ENCODE measurements around the gene SMYD1. TPM values are rescaled to one million over a fixed set of nuclear protein-coding genes. Genes with fewer than 3 reads are reported as not detected.

SMYD1 gene
- total and polyA plus RNA-seq, 5 donors from 2014 or later = not detected

GRCh38 chr2:88126772-88127637, 59.4 kb downstream of the SMYD1 start:
- Mint-ChIP-seq H3K4me1 (peaks cover 0 to 2% (median 0%) of the 10 kb centered on the region in 4 donors), H3K27me3 (peaks cover 20% of the 10 kb centered on the region), H3K36me3 (no peaks in the 10 kb centered on the region), H3K4me3 (no peak overlapping the region), H3K27ac (no peak overlapping the region), H3K9me3 (peaks cover 0 to 1% (median 0%) of the 10 kb centered on the region in 7 donors)
- Histone ChIP-seq H3K36me3 (ENCODE audit: control insufficient read depth, insufficient read depth, low read length) (no peaks in the 10 kb centered on the region), H3K27ac (ENCODE audit: insufficient read depth, low read length, poor library complexity, severe bottlenecking) (no peak overlapping the region), H3K4me3 (ENCODE audit: low read depth, low read length) (no peak overlapping the region), H3K4me1 (ENCODE audit: control insufficient read depth, insufficient read depth, low read length, poor library complexity, severe bottlenecking) (no peaks in the 10 kb centered on the region), H3K27me3 (ENCODE audit: control insufficient read depth, insufficient read depth, low read length) (no peaks in the 10 kb centered on the region), H3K9me3 (ENCODE audit: control insufficient read depth in 2 of 2, low read length in 2 of 2) (no peaks in the 10 kb centered on the region)
- ATAC-seq (ENCODE audit: low read depth in 2 of 2) (peak in 1 of 2 donors; percentile 7), DNase-seq (no peak)

- no peak overlapping the region for H3K4me3 Mint-ChIP-seq
- ATAC-seq (ENCODE audit: low read depth in 2 of 2) = no peak
Measured at GRCh38 chr2:88127638-88127887, 59.9 kb downstream of the SMYD1 start.

GRCh38 chr2:88127888-88128653, 60.4 kb downstream of the SMYD1 start, which contains the start of gene FABP1:
TSS of gene FABP1 (minus strand) at chr2:88128062. CDS start at chr2:88128017, 45 bp downstream.
- H3K36me3 ChIP-seq (ENCODE audit: control insufficient read depth, insufficient read depth, low read length) = no peaks in the 10 kb centered on the region
- Mint-ChIP-seq H3K27ac (no peak within 1 kb of the TSS), H3K27me3 (peaks cover 22% of the 10 kb centered on the region), H3K9me3 (peaks cover 0 to 1% (median 0%) of the 10 kb centered on the region in 7 donors), H3K4me3 (no peak within 1 kb of the TSS), H3K36me3 (no peaks in the 10 kb centered on the region), H3K4me1 (peaks cover 0 to 2% (median 0%) of the 10 kb centered on the region in 4 donors)
- H3K4me1 ChIP-seq (ENCODE audit: control insufficient read depth, insufficient read depth, low read length, poor library complexity, severe bottlenecking) = no peaks in the 10 kb centered on the region
- H3K27ac ChIP-seq (ENCODE audit: insufficient read depth, low read length, poor library complexity, severe bottlenecking) = no peak within 1 kb of the TSS
- peaks cover 2% of the 10 kb centered on the region for H3K27me3 ChIP-seq (ENCODE audit: control insufficient read depth, insufficient read depth, low read length)
- no peak within 1 kb of the TSS for H3K4me3 ChIP-seq (ENCODE audit: low read depth, low read length)
- DNase-seq (no peak), ATAC-seq (ENCODE audit: low read depth in 2 of 2) (no peak)
- H3K9me3 ChIP-seq (ENCODE audit: control insufficient read depth in 2 of 2, low read length in 2 of 2) = no peaks in the 10 kb centered on the region

More at GRCh38 chr2:88127638-88127887, 59.9 kb downstream of the SMYD1 start:
- H3K27ac Mint-ChIP-seq = no peak overlapping the region
- no peaks in the 10 kb centered on the region for H3K27me3 ChIP-seq (ENCODE audit: control insufficient read depth, insufficient read depth, low read length)
- H3K36me3 ChIP-seq (ENCODE audit: control insufficient read depth, insufficient read depth, low read length) = no peaks in the 10 kb centered on the region
- H3K4me1 ChIP-seq (ENCODE audit: control insufficient read depth, insufficient read depth, low read length, poor library complexity, severe bottlenecking) = no peaks in the 10 kb centered on the region
- H3K4me3 ChIP-seq (ENCODE audit: low read depth, low read length) = no peak overlapping the region
- H3K9me3 ChIP-seq (ENCODE audit: control insufficient read depth in 2 of 2, low read length in 2 of 2) = no peaks in the 10 kb centered on the region
- H3K9me3 Mint-ChIP-seq = peaks cover 0 to 1% (median 0%) of the 10 kb centered on the region in 7 donors
- H3K4me1 Mint-ChIP-seq = peaks cover 0 to 2% (median 0%) of the 10 kb centered on the region in 4 donors
- no peak overlapping the region for H3K27ac ChIP-seq (ENCODE audit: insufficient read depth, low read length, poor library complexity, severe bottlenecking)
- no peak for DNase-seq
- H3K27me3 Mint-ChIP-seq = peaks cover 22% of the 10 kb centered on the region
- no peaks in the 10 kb centered on the region for H3K36me3 Mint-ChIP-seq

- Histone ChIP-seq H3K27me3 (ENCODE audit: control insufficient read depth, insufficient read depth, low read length) (peaks cover 2% of the 10 kb centered on the region), H3K4me1 (ENCODE audit: control insufficient read depth, insufficient read depth, low read length, poor library complexity, severe bottlenecking) (no peaks in the 10 kb centered on the region), H3K36me3 (ENCODE audit: control insufficient read depth, insufficient read depth, low read length) (no peaks in the 10 kb centered on the region), H3K27ac (ENCODE audit: insufficient read depth, low read length, poor library complexity, severe bottlenecking) (no peak overlapping the region), H3K9me3 (ENCODE audit: control insufficient read depth in 2 of 2, low read length in 2 of 2) (no peaks in the 10 kb centered on the region), H3K4me3 (ENCODE audit: low read depth, low read length) (no peak overlapping the region)
- H3K36me3 Mint-ChIP-seq = no peaks in the 10 kb centered on the region
- no peak overlapping the region for H3K4me3 Mint-ChIP-seq
- H3K27ac Mint-ChIP-seq = no peak overlapping the region
- H3K4me1 Mint-ChIP-seq = peaks cover 0 to 2% (median 0%) of the 10 kb centered on the region in 4 donors
- DNase-seq (no peak), ATAC-seq (ENCODE audit: low read depth in 2 of 2) (no peak)
- peaks cover 0 to 1% (median 0%) of the 10 kb centered on the region in 7 donors for H3K9me3 Mint-ChIP-seq
- peaks cover 22% of the 10 kb centered on the region for H3K27me3 Mint-ChIP-seq
Measured at GRCh38 chr2:88128654-88129312, 61.2 kb downstream of the SMYD1 start.

GRCh38 chr2:88129313-88129959, 61.8 kb downstream of the SMYD1 start:
- Histone ChIP-seq H3K36me3 (ENCODE audit: control insufficient read depth, insufficient read depth, low read length) (no peaks in the 10 kb centered on the region), H3K9me3 (ENCODE audit: control insufficient read depth in 2 of 2, low read length in 2 of 2) (no peaks in the 10 kb centered on the region), H3K4me1 (ENCODE audit: control insufficient read depth, insufficient read depth, low read length, poor library complexity, severe bottlenecking) (no peaks in the 10 kb centered on the region), H3K27me3 (ENCODE audit: control insufficient read depth, insufficient read depth, low read length) (peaks cover 2% of the 10 kb centered on the region), H3K27ac (ENCODE audit: insufficient read depth, low read length, poor library complexity, severe bottlenecking) (no peak overlapping the region), H3K4me3 (ENCODE audit: low read depth, low read length) (no peak overlapping the region)
- H3K36me3 Mint-ChIP-seq = no peaks in the 10 kb centered on the region
- peaks cover 0 to 2% (median 0%) of the 10 kb centered on the region in 4 donors for H3K4me1 Mint-ChIP-seq
- no peak overlapping the region for H3K4me3 Mint-ChIP-seq
- H3K27ac Mint-ChIP-seq = peak overlapping the region in 1 of 3 donors; percentile 81
- DNase-seq (no peak), ATAC-seq (ENCODE audit: low read depth in 2 of 2) (no peak)
- H3K27me3 Mint-ChIP-seq = peaks cover 28% of the 10 kb centered on the region
- H3K9me3 Mint-ChIP-seq = peaks cover 0 to 1% (median 0%) of the 10 kb centered on the region in 7 donors

GRCh38 chr2:88131201-88131998, 63.8 kb downstream of the SMYD1 start:
- Mint-ChIP-seq H3K27ac (no peak overlapping the region), H3K36me3 (no peaks in the 10 kb centered on the region), H3K27me3 (peaks cover 37% of the 10 kb centered on the region), H3K4me3 (no peak overlapping the region), H3K9me3 (peaks cover 0 to 2% (median 0%) of the 10 kb centered on the region in 7 donors), H3K4me1 (peaks cover 0 to 2% (median 0%) of the 10 kb centered on the region in 4 donors)
- Histone ChIP-seq H3K4me1 (ENCODE audit: control insufficient read depth, insufficient read depth, low read length, poor library complexity, severe bottlenecking) (no peaks in the 10 kb centered on the region), H3K27me3 (ENCODE audit: control insufficient read depth, insufficient read depth, low read length) (peaks cover 5% of the 10 kb centered on the region), H3K4me3 (ENCODE audit: low read depth, low read length) (no peak overlapping the region), H3K36me3 (ENCODE audit: control insufficient read depth, insufficient read depth, low read length) (no peaks in the 10 kb centered on the region), H3K9me3 (ENCODE audit: control insufficient read depth in 2 of 2, low read length in 2 of 2) (no peaks in the 10 kb centered on the region), H3K27ac (ENCODE audit: insufficient read depth, low read length, poor library complexity, severe bottlenecking) (no peak overlapping the region)
- ATAC-seq (ENCODE audit: low read depth in 2 of 2) (no peak), DNase-seq (no peak)

GRCh38 chr2:88131999-88132368, 64.4 kb downstream of the SMYD1 start:
- no peaks in the 10 kb centered on the region for H3K4me1 ChIP-seq (ENCODE audit: control insufficient read depth, insufficient read depth, low read length, poor library complexity, severe bottlenecking)
- DNase-seq = no peak
- H3K4me3 ChIP-seq (ENCODE audit: low read depth, low read length) = no peak overlapping the region
- Mint-ChIP-seq H3K36me3 (no peaks in the 10 kb centered on the region), H3K4me1 (peaks cover 0 to 2% (median 0%) of the 10 kb centered on the region in 4 donors), H3K27me3 (peaks cover 37% of the 10 kb centered on the region), H3K4me3 (no peak overlapping the region), H3K27ac (no peak overlapping the region), H3K9me3 (peaks cover 0 to 2% (median 0%) of the 10 kb centered on the region in 7 donors)
- no peaks in the 10 kb centered on the region for H3K9me3 ChIP-seq (ENCODE audit: control insufficient read depth in 2 of 2, low read length in 2 of 2)
- no peak for ATAC-seq (ENCODE audit: low read depth in 2 of 2)
- no peak overlapping the region for H3K27ac ChIP-seq (ENCODE audit: insufficient read depth, low read length, poor library complexity, severe bottlenecking)
- no peaks in the 10 kb centered on the region for H3K36me3 ChIP-seq (ENCODE audit: control insufficient read depth, insufficient read depth, low read length)
- peaks cover 5% of the 10 kb centered on the region for H3K27me3 ChIP-seq (ENCODE audit: control insufficient read depth, insufficient read depth, low read length)
